ENCODE data around the gene RPS18.
"Not testable (repeated sequence)": the region's sequence is repeated elsewhere in the genome, so short reads cannot be mapped to it uniquely, and the experiment has no call there.

The RPS18 gene

GRCh38 chr6:33259032-33259431 lies 12.8 kb upstream of the RPS18 start:
- no peak for DNase-seq

- DNase-seq, result not testable (repeated sequence)
Observed at GRCh38 chr6:33262490-33262889, 9.4 kb upstream of the RPS18 start.

DNA sequence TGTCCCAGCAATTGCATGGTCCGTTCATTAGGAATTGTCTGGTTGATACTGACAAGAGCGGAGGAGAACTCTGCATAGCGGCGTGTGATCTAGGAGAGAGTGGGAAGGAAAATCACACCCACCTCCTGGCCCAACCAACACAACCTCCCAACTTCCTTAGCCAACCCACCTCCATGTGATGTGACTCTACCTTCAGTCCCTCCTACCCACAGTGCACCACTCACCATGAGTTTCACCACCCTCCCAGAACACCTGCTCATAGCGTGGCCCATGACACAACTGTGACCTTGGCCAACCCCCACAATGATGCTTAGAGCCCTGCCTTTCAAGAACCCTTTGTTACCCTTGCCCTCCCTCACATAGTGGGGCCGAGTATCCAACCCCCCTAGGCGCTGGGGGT lies 7.9 kb upstream of the RPS18 start:
- no peak for DNase-seq

DNA sequence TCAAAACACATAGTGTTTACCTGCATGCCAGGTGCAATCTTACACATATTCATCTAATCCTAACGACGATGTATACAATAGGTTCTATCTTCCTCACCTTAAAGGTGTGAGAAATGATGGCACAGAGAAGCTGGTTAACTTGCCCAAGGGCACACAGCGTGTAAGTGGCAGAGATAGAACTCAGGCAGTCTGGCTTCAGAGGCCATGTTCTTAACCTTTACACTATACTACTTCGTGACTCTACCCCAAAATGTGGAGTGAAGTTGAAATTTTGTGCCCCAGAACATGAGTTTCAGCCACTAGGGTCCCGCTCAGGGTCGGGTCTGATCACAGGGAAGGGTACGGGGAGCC lies 783 bp upstream of the RPS18 start:
- DNase-seq, result no peak

DNA sequence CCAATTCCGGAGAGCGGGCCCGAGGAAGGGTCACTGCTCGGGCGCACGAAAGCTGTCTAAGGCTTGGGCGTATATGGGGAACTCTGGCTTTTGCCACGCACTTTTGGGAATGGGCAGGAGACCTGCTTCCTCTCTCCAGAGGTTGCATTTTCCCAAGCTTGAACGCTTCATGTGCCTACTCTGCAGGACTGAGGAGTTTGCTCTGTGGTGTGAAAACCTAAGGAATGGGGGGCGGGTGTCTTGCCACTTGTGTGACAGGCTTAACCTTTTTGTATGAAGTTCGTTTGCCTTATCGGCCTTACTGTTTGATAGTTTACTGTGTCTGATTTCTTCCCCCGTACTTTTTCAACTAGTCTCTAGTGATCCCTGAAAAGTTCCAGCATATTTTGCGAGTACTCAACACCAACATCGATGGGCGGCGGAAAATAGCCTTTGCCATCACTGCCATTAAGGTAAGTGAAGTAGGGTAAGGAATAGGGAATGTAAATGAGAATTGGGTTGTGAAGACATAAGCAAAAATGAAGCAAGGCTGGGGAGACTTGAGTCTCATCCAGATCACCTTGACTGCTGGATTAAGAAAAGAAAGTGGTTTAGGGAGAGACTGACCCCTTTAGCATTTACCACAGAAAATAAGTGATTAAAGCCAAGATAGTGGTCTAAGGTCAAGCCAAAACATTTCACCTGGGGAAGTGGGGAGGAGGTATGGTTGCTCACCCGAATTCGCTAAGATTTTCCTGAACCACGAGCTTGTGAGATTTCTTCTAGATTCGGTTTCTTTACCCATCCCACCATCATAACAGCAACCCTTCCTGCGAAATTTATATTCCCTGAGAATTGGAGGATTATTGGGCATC lies 627 bp downstream of the RPS18 start:
- DNase-seq, result peak; percentile 86

GRCh38 chr6:33273129-33273923 lies 1.5 kb downstream of the RPS18 start:
- no peak for DNase-seq

DNA sequence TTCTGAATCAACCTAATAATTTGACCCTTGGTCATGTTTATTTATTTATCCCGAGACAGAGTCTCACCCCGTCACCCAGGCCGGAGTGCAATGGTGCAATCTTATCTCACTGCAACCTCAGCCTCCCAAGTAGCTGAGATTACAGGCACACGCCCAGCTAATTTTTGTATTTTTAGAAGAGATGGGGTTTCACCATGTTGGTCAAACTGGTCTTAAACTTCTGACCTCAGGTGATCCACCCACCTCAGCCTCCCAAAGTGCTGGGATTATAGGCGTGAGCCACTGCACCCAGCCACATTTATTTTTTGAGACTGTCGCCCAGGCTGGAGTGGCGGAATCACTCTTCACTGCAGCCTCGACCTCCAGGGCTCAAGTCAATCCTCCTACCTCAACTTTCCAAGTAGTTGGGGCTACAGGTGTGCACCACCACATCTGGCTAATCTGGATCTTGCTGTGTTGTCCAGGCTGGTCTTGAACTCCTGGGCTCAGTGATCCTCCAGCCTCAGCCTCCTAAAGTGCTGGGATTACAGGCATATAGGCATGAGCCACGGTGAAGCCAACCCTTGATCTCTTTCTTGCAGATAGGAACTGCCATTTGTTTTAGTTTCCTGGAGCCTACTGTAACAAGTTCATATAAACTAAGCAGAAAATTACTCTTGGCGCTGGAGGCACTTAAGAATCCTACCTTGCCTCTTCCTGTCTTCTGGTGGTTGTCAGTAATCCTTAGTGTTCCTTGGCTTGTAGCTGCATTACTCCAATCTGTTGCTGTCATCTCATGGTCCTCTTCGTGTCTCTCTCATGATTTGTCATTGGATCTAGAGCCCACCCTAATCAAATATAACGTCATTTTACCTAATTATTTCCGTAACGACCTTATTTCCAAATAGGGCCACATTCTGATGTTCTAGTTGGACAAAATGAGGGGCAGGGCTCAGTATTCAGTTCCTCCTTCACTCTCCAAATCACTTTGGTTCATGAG lies 2.3 kb downstream of the RPS18 start:
- DNase-seq, result no peak

DNA sequence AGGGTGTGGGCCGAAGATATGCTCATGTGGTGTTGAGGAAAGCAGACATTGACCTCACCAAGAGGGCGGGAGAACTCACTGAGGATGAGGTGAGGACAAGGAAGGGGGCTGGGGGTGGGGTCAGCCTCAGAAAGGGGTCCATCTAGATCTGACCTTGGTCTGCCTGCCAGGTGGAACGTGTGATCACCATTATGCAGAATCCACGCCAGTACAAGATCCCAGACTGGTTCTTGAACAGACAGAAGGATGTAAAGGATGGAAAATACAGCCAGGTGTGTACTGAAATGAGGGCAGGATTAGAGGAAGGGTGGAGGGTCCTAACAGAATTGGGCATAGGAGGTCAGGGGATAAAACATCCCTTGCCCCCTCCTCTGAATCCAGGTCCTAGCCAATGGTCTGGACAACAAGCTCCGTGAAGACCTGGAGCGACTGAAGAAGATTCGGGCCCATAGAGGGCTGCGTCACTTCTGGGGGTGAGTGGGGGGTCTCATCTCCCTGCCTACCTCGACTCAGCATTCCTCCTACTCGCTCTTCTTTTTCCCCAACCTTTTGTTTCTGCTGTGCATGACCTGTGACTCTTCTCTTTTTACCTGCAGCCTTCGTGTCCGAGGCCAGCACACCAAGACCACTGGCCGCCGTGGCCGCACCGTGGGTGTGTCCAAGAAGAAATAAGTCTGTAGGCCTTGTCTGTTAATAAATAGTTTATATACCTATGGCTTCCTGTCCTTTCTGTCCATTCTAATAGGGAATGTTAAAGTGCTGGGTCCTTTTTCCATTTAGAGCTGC lies 4.1 kb downstream of the RPS18 start:
- not testable (repeated sequence) for DNase-seq

DNA sequence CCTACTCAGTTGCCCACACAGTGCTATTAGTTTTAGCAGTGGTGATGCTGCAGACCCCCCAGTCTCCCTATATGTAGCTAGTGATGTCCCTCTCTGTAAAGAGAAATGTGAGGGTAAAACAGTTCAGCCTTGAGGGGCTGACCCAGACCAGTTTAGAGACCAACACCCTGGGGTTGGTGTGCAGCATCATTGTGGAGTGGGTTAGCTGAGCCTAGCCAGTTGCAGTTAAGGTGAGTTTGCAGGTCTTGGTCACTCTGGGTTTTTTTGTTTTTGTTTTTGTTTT lies 4.6 kb downstream of the RPS18 start:
- no peak for DNase-seq

DNA sequence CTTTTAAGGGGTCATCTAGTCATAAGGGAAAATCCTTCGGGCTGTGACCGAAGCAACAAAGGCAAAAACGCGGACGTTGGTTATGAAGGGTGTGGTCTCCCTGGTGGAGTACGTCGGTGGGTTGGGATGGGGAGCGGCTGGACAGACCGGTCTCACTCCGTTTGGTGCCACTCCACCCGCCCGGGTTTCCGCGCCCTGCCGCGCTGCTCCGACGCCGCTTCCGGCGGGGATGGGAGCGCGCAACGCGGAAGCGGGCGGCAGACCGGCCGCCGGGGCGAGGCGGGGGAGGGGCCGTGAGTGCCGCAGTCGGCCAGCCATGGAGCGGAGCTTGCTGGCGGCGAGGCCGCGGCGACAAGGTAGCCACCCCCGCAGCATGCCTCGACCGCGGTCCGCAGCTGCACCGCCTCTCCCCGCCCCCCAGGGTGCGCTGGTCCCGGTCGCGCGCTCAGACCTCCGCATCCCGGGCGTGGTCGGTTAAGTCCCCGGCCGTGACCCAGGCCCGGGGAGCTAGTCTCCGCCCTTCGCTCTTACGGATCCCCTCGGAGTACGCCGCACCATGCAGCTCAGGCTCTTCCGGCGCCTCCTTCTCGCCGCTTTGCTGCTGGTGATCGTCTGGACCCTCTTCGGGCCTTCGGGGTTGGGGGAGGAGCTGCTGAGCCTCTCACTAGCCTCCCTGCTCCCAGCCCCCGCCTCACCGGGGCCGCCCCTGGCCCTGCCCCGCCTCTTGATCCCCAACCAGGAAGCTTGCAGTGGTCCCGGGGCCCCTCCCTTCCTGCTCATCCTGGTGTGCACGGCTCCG lies 5.2 kb downstream of the RPS18 start, which contains the start of gene B3GALT4:
Gene B3GALT4 (plus strand): TSS at position 260 of the 799 bp plus-strand sequence. CDS start 297 bp downstream, at position 557.
- DNase-seq, result peak; percentile 88

DNA sequence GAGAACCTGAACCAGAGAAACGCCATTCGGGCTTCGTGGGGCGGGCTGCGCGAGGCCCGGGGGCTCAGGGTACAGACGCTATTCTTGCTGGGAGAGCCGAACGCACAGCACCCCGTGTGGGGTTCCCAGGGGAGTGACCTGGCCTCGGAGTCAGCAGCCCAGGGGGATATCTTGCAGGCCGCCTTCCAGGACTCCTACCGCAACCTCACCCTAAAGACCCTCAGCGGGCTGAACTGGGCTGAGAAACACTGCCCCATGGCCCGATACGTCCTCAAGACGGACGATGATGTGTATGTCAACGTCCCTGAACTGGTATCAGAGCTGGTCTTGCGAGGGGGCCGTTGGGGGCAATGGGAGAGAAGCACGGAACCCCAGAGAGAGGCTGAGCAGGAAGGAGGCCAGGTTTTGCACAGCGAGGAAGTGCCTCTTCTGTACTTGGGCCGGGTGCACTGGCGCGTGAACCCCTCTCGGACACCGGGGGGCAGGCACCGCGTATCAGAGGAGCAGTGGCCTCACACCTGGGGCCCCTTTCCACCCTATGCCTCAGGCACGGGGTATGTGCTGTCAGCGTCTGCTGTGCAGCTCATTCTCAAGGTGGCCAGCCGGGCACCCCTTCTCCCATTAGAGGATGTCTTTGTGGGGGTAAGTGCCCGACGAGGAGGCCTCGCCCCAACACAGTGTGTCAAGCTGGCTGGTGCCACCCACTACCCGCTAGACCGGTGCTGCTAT lies 6.0 kb downstream of the RPS18 start:
- DNase-seq, result no peak

GRCh38 chr6:33278392-33278741 lies 6.5 kb downstream of the RPS18 start:
- no peak for DNase-seq

DNA sequence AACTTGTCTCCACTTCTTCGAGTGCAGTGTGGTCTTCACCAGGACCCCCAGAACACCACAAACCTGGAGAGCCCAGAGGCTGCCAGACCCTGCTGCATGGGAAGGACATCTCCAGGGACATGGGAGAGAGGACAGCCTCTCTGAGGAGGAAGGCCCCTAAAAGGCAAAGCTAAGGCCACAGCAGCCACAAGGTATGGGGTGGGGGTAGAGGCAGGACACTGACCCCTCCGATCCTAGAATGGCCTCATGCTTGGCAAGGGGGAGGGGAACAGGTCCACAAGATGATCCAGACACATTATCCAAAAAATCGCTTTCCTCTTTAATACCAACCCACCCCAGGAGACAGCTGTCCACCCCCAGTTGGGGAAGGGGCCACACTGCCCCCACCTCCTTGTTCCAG lies 6.9 kb downstream of the RPS18 start:
- DNase-seq, result no peak

DNA sequence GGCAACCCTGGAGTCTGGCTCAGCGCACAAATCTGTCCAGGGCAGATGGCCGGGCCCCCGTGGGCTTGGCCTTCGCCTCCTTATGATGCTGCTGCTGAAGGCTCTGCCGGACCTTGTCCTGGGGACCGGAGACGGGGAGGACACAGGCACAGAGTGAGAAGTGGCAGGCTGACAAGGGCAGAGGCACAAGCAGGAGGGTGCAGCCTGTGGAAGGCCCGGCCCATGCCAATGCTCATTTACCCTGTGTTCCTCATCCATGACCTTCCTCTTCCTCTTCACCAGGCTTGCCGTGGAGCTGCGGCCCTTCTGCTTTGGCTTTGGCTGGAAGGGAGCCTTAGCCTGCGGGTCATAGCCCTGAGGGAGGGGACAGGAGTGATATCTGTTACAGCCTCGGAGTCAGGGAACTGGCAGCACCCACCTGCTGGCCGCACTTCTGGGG lies 7.4 kb downstream of the RPS18 start:
- DNase-seq, result no peak

DNA sequence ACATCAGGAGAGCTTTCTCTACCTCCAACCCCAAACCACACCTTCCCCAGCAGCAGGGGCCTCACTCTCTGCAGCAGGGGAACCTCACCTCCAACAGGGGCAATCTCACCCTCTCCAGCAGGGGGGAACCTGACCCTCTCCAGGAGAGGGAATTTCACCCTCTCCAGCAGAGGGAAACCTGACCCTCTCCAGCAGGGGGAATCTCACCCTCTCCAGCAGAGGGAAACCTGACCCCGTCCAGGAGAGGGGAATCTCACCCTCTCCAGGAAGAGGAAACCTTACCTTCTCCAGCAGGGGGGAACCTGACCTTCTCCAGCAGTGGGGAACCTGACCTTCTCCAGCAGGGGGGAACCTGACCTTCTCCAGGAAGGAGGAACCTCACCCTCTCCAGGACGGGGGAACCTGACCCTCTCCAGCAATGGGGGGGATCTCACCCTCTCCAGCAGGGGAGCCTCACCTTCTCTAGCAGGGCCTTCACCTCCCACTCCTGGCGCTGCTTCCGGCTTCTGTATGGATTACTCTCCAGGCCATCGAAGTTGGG lies 8.2 kb downstream of the RPS18 start:
- no peak for DNase-seq

- DNase-seq, result no peak
Observed at GRCh38 chr6:33280539-33280938, 8.7 kb downstream of the RPS18 start.

- not testable (repeated sequence) for DNase-seq
Observed at GRCh38 chr6:33285214-33285613, 13.3 kb downstream of the RPS18 start.

- DNase-seq, result no peak
Observed at GRCh38 chr6:33286946-33287914, 15.4 kb downstream of the RPS18 start.

Measured in right kidney (tissue), 1 donor.